ENCODE measurements around the gene ITGA5. TPM values are rescaled to one million over a fixed set of nuclear protein-coding genes. Genes with fewer than 3 reads are reported as not detected.
A peak's percentile ranks its signal among the peaks of the same experiment; 100 is the strongest.

ITGA5 gene
- total RNA-seq, 1 donor from 2014 or later: 317 TPM

GRCh38 chr12:54427106-54427505, 8.0 kb upstream of the ITGA5 start:
- H3K4me3 ChIP-seq (ENCODE audit: insufficient read depth, low read depth, low read length): no peak overlapping the region
- Mint-ChIP-seq H3K9me3 (ENCODE audit: unreplicated experiment) (peaks cover 6% of the 10 kb centered on the region), H3K27me3 (ENCODE audit: low read depth, unreplicated experiment) (peaks cover 14% of the 10 kb centered on the region)

GRCh38 chr12:54426690-54427089, 7.6 kb upstream of the ITGA5 start:
- Histone ChIP-seq H3K79me2 (ENCODE audit: insufficient read depth, low read length) (no peaks in the 10 kb centered on the region), H3K4me1 (ENCODE audit: insufficient read depth, low read length) (peaks cover 34% of the 10 kb centered on the region), H3K4me2 (ENCODE audit: low read length) (no peak overlapping the region), H4K20me1 (ENCODE audit: insufficient read depth, low read length) (no peaks in the 10 kb centered on the region), H2AFZ (ENCODE audit: low read depth, low read length) (no peak overlapping the region), H3K27me3 (ENCODE audit: insufficient read depth, low read length) (no peaks in the 10 kb centered on the region), H3K9me3 (ENCODE audit: insufficient read depth, low read depth, low read length) (no peaks in the 10 kb centered on the region), H3K27ac (ENCODE audit: low read depth, low read length) (no peak overlapping the region), H3K9ac (ENCODE audit: low read length) (no peak overlapping the region), H3K36me3 (ENCODE audit: insufficient read depth, low read length) (no peaks in the 10 kb centered on the region), H3K4me3 (ENCODE audit: insufficient read depth, low read depth, low read length) (no peak overlapping the region)
- FAIRE-seq (no peak), DNase-seq (ENCODE audit: low read depth) (no peak)
- H3K4me1 Mint-ChIP-seq (ENCODE audit: low read depth, unreplicated experiment): peaks cover 24% of the 10 kb centered on the region
- peaks cover 6% of the 10 kb centered on the region for H3K9me3 Mint-ChIP-seq (ENCODE audit: unreplicated experiment)
- no peak overlapping the region for H3K27ac Mint-ChIP-seq (ENCODE audit: unreplicated experiment)
- peaks cover 14% of the 10 kb centered on the region for H3K27me3 Mint-ChIP-seq (ENCODE audit: low read depth, unreplicated experiment)
- peaks cover 5% of the 10 kb centered on the region for H3K36me3 Mint-ChIP-seq (ENCODE audit: low read depth, unreplicated experiment)
- H3K4me3 Mint-ChIP-seq (ENCODE audit: unreplicated experiment): no peak overlapping the region
- TF ChIP-seq EZH2 (IDR thresholded peaks at IDR 0.05; ENCODE audit: insufficient read depth, low read length) (no peak), CTCF (IDR thresholded peaks at IDR 0.05; ENCODE audit: insufficient read depth, low read depth, low read length) (no peak)

More at GRCh38 chr12:54427106-54427505, 8.0 kb upstream of the ITGA5 start:
- Mint-ChIP-seq H3K27ac (ENCODE audit: unreplicated experiment) (no peak overlapping the region), H3K36me3 (ENCODE audit: low read depth, unreplicated experiment) (peaks cover 5% of the 10 kb centered on the region), H3K4me1 (ENCODE audit: low read depth, unreplicated experiment) (peaks cover 28% of the 10 kb centered on the region), H3K4me3 (ENCODE audit: unreplicated experiment) (no peak overlapping the region)
- H3K9me3 ChIP-seq (ENCODE audit: insufficient read depth, low read depth, low read length): no peaks in the 10 kb centered on the region
- peaks cover 34% of the 10 kb centered on the region for H3K4me1 ChIP-seq (ENCODE audit: insufficient read depth, low read length)
- H3K9ac ChIP-seq (ENCODE audit: low read length): no peak overlapping the region
- no peaks in the 10 kb centered on the region for H3K36me3 ChIP-seq (ENCODE audit: insufficient read depth, low read length)
- H3K4me2 ChIP-seq (ENCODE audit: low read length): no peak overlapping the region
- no peak overlapping the region for H2AFZ ChIP-seq (ENCODE audit: low read depth, low read length)
- DNase-seq (ENCODE audit: low read depth) (no peak), FAIRE-seq (no peak)
- no peak overlapping the region for H3K27ac ChIP-seq (ENCODE audit: low read depth, low read length)
- no peaks in the 10 kb centered on the region for H3K27me3 ChIP-seq (ENCODE audit: insufficient read depth, low read length)
- TF ChIP-seq EZH2 (IDR thresholded peaks at IDR 0.05; ENCODE audit: insufficient read depth, low read length): no peak
- TF ChIP-seq CTCF (IDR thresholded peaks at IDR 0.05; ENCODE audit: insufficient read depth, low read depth, low read length): no peak
- no peaks in the 10 kb centered on the region for H3K79me2 ChIP-seq (ENCODE audit: insufficient read depth, low read length)
- H4K20me1 ChIP-seq (ENCODE audit: insufficient read depth, low read length): no peaks in the 10 kb centered on the region

GRCh38 chr12:54425702-54426101, 6.6 kb upstream of the ITGA5 start:
- FAIRE-seq: no peak
- no peak for DNase-seq (ENCODE audit: low read depth)
- no peak overlapping the region for H3K4me3 Mint-ChIP-seq (ENCODE audit: unreplicated experiment)

More at GRCh38 chr12:54425702-54426101, 6.6 kb upstream of the ITGA5 start:
- H3K27me3 ChIP-seq (ENCODE audit: insufficient read depth, low read length): no peaks in the 10 kb centered on the region
- H3K4me2 ChIP-seq (ENCODE audit: low read length): no peak overlapping the region
- Mint-ChIP-seq H3K27me3 (ENCODE audit: low read depth, unreplicated experiment) (peaks cover 14% of the 10 kb centered on the region), H3K27ac (ENCODE audit: unreplicated experiment) (peak overlapping the region; percentile 53), H3K4me1 (ENCODE audit: low read depth, unreplicated experiment) (peaks cover 27% of the 10 kb centered on the region), H3K9me3 (ENCODE audit: unreplicated experiment) (peaks cover 6% of the 10 kb centered on the region), H3K36me3 (ENCODE audit: low read depth, unreplicated experiment) (peaks cover 5% of the 10 kb centered on the region)
- H3K36me3 ChIP-seq (ENCODE audit: insufficient read depth, low read length): no peaks in the 10 kb centered on the region
- no peaks in the 10 kb centered on the region for H4K20me1 ChIP-seq (ENCODE audit: insufficient read depth, low read length)
- H3K4me3 ChIP-seq (ENCODE audit: insufficient read depth, low read depth, low read length): no peak overlapping the region
- H3K79me2 ChIP-seq (ENCODE audit: insufficient read depth, low read length): no peaks in the 10 kb centered on the region
- no peak overlapping the region for H2AFZ ChIP-seq (ENCODE audit: low read depth, low read length)
- H3K4me1 ChIP-seq (ENCODE audit: insufficient read depth, low read length): peaks cover 40% of the 10 kb centered on the region
- H3K9ac ChIP-seq (ENCODE audit: low read length): no peak overlapping the region
- TF ChIP-seq EZH2 (IDR thresholded peaks at IDR 0.05; ENCODE audit: insufficient read depth, low read length) (no peak), CTCF (IDR thresholded peaks at IDR 0.05; ENCODE audit: insufficient read depth, low read depth, low read length) (no peak)
- no peaks in the 10 kb centered on the region for H3K9me3 ChIP-seq (ENCODE audit: insufficient read depth, low read depth, low read length)
- no peak overlapping the region for H3K27ac ChIP-seq (ENCODE audit: low read depth, low read length)
